HG03342 (cell line): ENCODE results near the gene CERS5.
A peak's percentile ranks its signal among the peaks of the same experiment; 100 is the strongest.

Experiments
- ATAC-seq: cut with Tn5 transposase; IDR thresholded peaks from one replicate; pipeline ENCODE4 v1.9.1; 2021; ENCODE audit warnings: mild to moderate bottlenecking, moderate library complexity; ENCODE audit not compliant: unreplicated experiment

The CERS5 gene

DNA sequence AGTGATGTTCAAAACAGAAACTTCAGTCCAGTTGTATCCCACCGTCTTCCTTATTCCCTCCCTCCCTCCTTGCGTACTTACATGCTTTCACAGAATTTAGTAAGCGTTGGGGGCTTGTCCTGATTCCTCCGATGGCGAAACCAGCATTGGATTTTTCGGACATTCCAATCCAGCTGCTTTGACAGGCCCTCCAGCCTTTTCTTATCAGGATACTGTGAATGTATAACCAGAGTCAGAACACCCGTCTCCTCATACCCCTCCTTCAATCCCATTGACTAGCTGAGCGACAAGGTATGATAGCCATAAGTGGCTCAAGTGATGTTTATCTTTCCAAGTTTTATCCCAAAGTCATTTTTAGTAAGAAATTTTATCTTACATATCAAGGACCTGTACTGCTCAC lies 24.2 kb downstream of the CERS5 start:
- ATAC-seq: no peak

DNA sequence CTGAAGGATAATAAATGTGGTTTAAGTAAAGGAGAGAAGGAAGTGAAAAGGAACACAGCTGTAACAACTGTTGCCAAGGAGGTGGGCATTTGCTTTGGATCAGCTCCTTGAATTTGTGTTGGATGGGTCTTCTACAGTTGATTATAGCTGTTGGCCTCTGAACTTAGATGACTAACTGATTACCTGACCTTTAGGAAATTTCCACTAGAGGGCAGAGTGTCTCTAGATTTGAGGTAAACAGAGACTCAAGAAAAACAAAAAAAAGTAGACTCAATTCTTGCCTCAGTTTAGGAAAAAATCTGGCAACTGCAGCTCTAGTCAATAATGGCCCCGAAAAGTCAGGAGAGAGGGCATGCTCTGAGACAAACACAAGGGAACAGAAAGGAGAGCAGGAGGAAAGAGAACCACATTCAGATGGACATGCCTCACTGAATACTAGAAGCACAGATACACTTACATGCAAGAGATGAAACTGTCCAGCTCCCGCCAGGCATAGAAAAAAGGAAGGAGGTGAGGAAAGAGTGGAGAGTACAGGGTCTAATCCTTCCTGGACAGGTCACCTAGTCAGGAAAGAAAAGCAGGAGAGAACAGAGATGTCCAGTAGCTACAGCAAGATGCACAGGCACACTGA lies 34.5 kb downstream of the CERS5 start:
- ATAC-seq: no peak

DNA sequence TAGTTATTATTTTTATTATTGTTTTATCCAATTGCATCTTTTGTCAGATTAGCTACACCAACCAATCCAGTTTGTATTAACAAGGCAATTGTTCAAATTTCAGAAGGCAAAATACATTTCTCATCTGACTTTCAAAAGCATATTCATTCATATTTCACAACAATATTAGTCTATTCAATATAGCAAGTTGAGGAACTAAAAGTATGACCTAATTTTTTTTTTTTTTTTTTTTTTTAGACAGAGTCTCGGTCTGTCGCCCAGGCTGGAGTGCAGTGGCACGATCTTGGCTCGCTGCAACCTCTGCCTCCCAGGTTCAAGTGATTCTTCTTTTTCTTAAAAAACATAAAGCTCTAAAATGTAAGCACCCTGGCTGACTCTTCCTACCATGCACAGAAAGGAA lies 37.9 kb downstream of the CERS5 start:
- ATAC-seq: no peak

- no peak for ATAC-seq
Observed at GRCh38 chr12:50127546-50127945, 39.6 kb downstream of the CERS5 start.

DNA sequence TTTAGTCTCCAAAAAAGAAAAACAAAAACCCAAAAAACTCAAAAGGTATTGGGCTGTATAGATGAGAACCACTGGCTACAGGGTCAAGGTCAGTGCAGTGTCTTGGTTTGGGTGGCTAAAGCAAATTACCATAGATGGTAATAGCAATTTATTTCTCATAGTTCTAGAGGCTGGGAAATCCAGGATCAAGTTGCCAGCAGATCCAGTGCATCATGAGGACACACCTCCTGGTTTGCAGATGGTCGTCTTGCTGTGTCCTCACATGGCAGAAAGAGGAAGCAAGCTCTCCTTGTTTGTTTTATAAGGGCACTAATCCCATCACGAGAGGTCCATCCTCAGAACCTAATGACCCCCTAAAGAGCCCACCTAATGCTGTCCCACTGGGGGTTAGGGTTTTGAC lies 44.0 kb downstream of the CERS5 start:
- no peak for ATAC-seq

- ATAC-seq: no peak
Observed at GRCh38 chr12:50121641-50122040, 45.5 kb downstream of the CERS5 start.

GRCh38 chr12:50120953-50121352 lies 46.2 kb downstream of the CERS5 start:
- ATAC-seq: no peak

DNA sequence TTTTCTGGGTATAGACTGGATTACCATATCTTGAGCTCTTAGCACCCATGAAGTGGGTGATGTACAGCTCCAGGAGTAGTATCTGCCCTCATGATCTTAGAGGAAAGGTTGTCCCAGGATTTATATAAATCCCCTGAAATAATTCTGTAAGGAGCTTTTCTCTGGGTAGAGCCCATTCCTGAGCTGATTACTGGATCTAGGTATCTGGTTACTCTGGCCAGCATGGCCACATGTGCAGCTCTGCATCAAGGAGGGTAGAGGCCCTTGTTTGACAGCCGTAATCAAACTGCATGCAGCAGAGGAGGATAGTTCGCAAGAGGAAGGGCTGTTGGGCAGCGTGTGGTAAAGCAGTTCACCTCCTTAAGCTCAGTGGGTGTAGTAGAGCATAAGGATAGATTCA lies 46.6 kb downstream of the CERS5 start:
- no peak for ATAC-seq

- no peak for ATAC-seq
Observed at GRCh38 chr12:50119387-50119786, 47.8 kb downstream of the CERS5 start.

DNA sequence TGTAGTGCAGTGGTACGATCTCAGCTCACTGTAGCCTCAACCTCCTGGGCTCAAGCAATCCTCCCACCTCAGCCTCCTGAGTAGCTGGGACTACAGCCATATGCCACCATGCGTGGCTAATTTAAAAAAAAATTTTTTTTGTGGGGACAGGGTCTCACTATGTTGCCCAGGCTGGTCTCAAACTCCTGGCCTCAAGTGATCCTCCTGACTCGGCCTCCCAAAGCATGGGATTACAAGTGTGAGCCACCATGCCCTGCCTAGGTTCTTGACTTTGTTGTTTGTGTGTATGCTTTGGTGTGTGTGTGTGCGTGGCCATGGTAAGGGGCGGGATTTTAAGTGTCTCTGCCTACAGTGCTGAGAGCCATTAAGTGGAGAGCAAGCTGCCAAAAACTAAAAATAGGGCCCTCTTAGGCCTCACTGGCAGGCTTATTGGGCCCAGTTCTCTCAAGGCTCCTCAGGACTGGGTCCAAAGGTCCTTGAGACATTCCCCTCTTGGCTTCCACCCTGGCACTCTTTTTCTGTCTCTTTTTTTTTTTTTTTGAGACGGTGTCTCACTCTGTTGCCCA lies 50.0 kb downstream of the CERS5 start:
- no peak for ATAC-seq

DNA sequence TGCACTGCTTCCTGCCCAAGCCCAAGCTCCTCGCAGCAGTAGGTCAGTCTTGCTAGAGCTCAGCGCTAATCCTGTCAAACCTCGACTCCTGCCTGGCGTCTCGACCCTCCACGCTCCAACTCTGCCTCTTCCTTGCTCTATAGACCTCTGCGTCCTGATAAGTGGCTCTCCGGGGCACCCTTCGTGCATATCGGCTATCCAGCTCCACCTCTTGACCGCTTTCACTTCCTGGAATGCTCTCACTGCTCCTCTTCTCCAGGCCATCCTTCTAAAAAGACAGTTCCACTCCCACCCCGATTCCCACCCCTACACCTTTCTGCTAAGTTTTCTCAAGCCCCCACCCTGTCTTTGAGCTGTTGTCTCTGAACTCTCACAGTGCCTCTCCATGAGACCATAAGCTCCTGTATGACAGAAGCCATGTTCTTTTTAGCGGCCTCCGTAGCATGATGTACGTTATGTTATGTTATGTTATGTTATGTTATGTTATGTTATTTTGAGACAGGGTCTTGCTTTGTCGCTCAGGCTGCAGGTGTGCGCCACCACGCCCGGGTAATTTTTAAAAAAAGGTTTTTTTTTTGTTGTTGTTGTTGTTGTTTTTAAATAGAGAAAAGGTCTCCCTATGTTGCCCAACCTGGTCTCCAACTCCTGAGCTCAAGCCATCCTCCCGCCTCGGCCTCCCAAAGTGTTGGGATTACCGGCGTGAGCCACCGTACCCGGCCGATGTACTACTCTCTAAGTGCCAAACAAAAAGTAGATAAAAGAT lies 54.5 kb downstream of the CERS5 start:
- ATAC-seq: peak; percentile 2

GRCh38 chr12:50111693-50112455 lies 55.3 kb downstream of the CERS5 start, which contains the start of gene COX14:
TSS of gene COX14 (plus strand) at chr12:50112236. CDS start at chr12:50120044, 7,808 bp downstream.
- peak; percentile 82 for ATAC-seq

- no peak for ATAC-seq
Observed at GRCh38 chr12:50111395-50111692, 55.8 kb downstream of the CERS5 start.

DNA sequence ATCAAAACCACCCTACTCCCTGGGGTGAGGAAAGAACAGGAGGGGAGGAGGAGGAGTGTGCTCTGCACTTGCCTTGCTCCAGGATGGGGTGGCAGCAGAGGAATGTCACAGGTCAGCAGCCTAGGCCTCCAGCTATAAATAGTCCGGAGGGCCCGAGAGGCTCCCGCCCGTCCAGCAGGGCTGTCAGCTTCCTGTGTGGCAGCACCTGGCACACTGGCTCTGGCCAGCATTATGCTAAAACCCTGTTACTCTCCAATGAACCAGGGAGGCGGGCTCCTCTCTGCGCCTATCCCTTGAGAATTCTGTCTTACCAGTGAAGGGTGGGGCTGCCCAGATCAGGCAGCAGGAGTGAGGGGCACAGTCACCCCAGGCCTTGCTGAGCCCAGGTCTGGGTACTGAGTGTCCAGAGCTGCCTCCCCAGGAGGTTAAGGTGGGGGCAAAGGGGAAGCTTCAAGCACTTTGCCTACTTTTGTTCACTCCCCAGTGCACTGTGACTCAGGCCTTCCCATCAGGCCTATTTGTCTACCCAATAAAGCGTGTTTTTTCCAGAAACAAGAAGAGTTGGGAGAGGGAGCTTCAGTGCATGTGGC lies 56.3 kb downstream of the CERS5 start:
- no peak for ATAC-seq

- no peak for ATAC-seq
Observed at GRCh38 chr12:50110127-50110761, 56.9 kb downstream of the CERS5 start.

DNA sequence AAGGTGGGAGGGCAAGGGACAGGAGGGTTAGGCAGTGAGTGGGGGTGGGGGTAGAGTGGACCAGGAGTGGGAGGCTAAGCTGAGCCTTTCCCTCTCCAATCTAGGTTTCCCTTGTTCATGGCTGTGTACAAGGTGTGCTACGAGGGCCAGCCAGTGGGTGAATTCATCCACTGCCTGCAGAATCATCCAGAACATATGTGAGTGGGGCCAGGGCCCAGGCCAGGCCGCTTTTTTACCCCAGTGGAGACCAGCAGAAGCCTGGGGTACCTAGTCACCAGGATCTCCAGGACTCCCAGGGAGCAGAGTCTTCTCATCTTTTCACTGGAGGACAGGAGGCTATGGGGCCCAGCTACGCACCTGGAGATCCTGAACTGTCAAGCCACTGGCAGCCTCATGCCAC lies 57.9 kb downstream of the CERS5 start:
- ATAC-seq: no peak

DNA sequence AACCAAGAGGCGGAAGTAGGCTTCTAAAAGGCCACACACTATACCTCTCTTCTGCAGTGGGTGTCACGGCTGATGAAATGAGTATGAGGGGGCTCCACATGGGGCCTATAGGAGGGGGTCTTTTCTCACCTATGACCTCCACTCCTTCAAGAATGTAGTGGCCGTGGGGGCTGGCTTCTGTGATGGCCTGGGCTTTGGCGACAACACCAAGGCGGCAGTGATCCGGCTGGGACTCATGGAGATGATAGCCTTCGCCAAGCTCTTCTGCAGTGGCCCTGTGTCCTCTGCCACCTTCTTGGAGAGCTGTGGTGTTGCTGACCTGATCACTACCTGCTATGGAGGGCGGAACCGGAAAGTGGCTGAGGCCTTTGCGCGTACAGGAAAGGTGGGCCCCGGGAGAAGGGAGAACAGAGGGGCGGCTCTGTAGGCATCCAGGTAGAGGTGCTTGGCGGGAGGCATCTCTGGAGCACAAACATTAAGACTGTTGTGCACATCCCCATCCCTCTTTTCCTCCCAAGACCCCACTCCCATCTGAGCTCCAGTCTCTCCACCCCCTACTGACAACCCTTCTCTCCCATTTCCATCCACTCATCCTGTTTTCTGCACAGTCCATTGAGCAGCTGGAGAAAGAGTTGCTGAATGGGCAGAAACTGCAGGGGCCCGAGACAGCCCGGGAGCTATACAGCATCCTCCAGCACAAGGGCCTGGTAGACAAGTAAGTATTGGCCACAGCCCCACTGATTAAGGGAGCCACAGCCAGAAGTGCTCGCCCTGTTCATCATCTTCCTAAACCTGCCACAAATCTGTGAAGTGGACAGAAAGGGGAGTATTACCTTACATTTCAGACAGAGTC lies 59.5 kb downstream of the CERS5 start:
- ATAC-seq: no peak

DNA sequence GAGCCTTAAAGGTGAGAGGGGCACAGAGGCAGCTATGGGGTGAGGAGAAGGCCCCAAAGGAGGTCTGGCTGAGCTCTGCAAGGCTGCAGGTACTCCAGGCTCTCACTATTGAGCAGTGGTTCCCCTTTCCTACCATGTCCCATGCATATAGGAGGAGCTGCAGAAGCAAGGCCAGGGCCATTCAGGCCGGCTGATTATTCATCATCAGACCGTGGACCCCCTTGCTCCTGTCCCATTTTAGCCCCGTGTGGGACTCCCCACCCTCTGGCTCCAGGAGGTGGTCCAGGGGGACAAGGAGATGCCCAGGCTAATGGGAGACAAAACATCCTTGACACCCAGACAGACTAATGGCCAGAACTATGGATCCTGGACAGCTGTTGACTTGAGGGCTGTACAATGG lies 60.3 kb downstream of the CERS5 start:
- ATAC-seq: no peak

DNA sequence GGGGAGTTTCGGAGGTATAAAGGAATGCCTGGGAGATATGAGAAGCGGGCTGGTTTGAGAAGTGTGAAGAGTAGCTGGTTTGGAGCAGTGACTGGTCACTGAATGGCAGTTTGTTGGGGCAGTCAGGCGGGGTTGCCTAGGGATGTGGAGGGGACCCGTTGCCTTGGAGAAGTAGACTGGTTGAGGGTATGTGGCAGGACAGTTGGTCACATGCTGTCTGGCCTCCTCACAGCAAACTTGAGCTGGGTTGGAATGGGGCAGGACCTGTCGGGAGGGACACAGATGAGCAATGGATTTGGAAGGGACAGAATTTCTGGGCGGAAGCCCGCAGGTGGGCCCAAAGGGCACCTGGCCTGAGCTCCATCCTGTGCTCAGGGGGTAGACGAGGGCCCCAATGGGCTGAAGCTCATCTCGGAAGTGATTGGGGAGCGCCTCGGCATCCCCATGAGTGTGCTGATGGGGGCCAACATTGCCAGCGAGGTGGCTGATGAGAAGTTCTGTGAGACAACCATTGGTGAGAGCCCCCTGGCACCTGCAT lies 61.2 kb downstream of the CERS5 start:
- no peak for ATAC-seq
